PC-9 (cell line): ENCODE results near the gene NBEAL1.

ENCODE experiments used
- EZH2 ChIP-seq: fragments of 200-600 bp; sonication (generic); IDR thresholded peaks from 2 replicates; pipeline ENCODE4 v1.8.0; 2017; ENCODE audit warnings: antibody characterized with exemption, low read depth
- TF ChIP-seq, protein P1 (sequence below): fragments of 200-600 bp; sonication (generic); conservative IDR thresholded peaks from 2 replicates; pipeline ENCODE4 v1.6.1; 2017; ENCODE audit warnings: mixed run types, antibody characterized with exemption, mild to moderate bottlenecking, moderate library complexity

DNA sequence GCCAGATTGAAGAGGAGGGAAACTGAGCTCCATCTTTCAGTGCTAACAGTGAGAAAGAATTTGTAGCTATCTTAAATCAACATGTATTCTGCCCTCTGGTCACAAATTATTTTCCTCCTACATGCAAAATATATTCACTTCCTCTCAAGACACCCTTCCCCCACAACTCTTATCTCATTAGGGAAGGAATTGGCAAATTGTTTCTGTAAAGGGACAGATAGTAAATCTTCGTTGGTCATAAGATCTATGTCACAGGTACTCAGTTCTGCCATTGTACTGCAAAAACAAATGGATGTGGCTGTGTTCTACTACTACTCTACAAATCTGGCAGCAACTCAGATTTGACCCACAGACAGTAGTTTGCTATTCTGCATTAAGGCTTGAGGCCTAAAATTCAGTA lies 171.2 kb downstream of the NBEAL1 start:
- TF ChIP-seq, protein P1, sequence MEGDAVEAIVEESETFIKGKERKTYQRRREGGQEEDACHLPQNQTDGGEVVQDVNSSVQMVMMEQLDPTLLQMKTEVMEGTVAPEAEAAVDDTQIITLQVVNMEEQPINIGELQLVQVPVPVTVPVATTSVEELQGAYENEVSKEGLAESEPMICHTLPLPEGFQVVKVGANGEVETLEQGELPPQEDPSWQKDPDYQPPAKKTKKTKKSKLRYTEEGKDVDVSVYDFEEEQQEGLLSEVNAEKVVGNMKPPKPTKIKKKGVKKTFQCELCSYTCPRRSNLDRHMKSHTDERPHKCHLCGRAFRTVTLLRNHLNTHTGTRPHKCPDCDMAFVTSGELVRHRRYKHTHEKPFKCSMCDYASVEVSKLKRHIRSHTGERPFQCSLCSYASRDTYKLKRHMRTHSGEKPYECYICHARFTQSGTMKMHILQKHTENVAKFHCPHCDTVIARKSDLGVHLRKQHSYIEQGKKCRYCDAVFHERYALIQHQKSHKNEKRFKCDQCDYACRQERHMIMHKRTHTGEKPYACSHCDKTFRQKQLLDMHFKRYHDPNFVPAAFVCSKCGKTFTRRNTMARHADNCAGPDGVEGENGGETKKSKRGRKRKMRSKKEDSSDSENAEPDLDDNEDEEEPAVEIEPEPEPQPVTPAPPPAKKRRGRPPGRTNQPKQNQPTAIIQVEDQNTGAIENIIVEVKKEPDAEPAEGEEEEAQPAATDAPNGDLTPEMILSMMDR: no peak
- TF ChIP-seq EZH2: no peak
